ENCODE results near the gene SCAF4. TPM values are rescaled to one million over a fixed set of nuclear protein-coding genes. Genes with fewer than 3 reads are reported as not detected.

The SCAF4 gene
- total RNA-seq, 5 donors from 2014 or later (not counting 1 experiment from before 2014, with no cell fraction given) = 57.5 to 71.9 (median 62.4) TPM

- DNase-seq (peak in 8 of 35 experiments; percentile 4 to 37 (median 12)), ATAC-seq (replicated peaks in 1 of 4) (peak; percentile 53 to 63 (median 58))
- no peaks in the 10 kb centered on the region for H3K27me3 Mint-ChIP-seq
- H3K9me3 Mint-ChIP-seq = no peaks in the 10 kb centered on the region
- POLR2A ChIA-PET = no interaction called here
- peak overlapping the region; percentile 57 to 73 for H3K27ac Mint-ChIP-seq
- H3K36me3 Mint-ChIP-seq = peaks cover 49% of the 10 kb centered on the region
- CTCF ChIA-PET = no interaction called here
- 60% methylated on average over 2 of the region's 8 CpGs for WGBS (ENCODE audit: insufficient coverage)
- Histone ChIP-seq H3K4me3 (ENCODE audit: control insufficient read depth in 1 of 2, extremely low read depth in 1 of 2, low read length in 1 of 2) (no peak overlapping the region), H3K27ac (ENCODE audit: low read length) (peak overlapping the region; percentile 8), H3K27me3 (replicated peaks in 1 of 2; ENCODE audit: control insufficient read depth in 2 of 2, extremely low read depth in 1 of 2, insufficient read depth in 2 of 2, low read length in 1 of 2) (no peaks in the 10 kb centered on the region), H3K9me3 (no peaks in the 10 kb centered on the region), H3K4me1 (ENCODE audit: control insufficient read depth in 1 of 2, extremely low read depth in 1 of 2, insufficient read depth in 2 of 2, low read length in 2 of 2) (peaks cover 13 to 38% of the 10 kb centered on the region in 2 experiments), H3K36me3 (ENCODE audit: control insufficient read depth in 2 of 2, extremely low read depth in 1 of 2, insufficient read depth in 1 of 2, low read length in 1 of 2) (peaks cover 4 to 61% of the 10 kb centered on the region in 2 donors)
- H3K4me3 Mint-ChIP-seq = peak overlapping the region; percentile 8 to 56 (median 44)
- peaks cover 66 to 83% (median 79%) of the 10 kb centered on the region in 3 donors for H3K4me1 Mint-ChIP-seq
These were observed 66.5 kb downstream of the SCAF4 start for GRCh38 chr21:31665397-31665796.

GRCh38 chr21:31663584-31664249, 68.2 kb downstream of the SCAF4 start:
- H3K27ac ChIP-seq (ENCODE audit: low read length) = no peak overlapping the region
- H3K9me3 ChIP-seq = no peaks in the 10 kb centered on the region
- H3K4me1 Mint-ChIP-seq = peaks cover 73 to 89% (median 86%) of the 10 kb centered on the region in 3 donors
- peak overlapping the region; percentile 11 to 71 for H3K27ac Mint-ChIP-seq
- H3K4me1 ChIP-seq (ENCODE audit: control insufficient read depth in 1 of 2, extremely low read depth in 1 of 2, insufficient read depth in 2 of 2, low read length in 2 of 2) = peaks cover 15 to 42% of the 10 kb centered on the region in 2 experiments
- H3K4me3 ChIP-seq (ENCODE audit: control insufficient read depth in 1 of 2, extremely low read depth in 1 of 2, low read length in 1 of 2) = no peak overlapping the region
- whole genome bisulfite sequencing (ENCODE audit: insufficient coverage) = 100% methylated on average over 1 of the region's 7 CpGs
- H3K4me3 Mint-ChIP-seq = peak overlapping the region; percentile 2 to 56 (median 13)
- no peaks in the 10 kb centered on the region for H3K9me3 Mint-ChIP-seq
- DNase-seq (no peak), ATAC-seq (replicated peaks in 1 of 4) (no peak)
- H3K27me3 ChIP-seq (replicated peaks in 1 of 2; ENCODE audit: control insufficient read depth in 2 of 2, extremely low read depth in 1 of 2, insufficient read depth in 2 of 2, low read length in 1 of 2) = no peaks in the 10 kb centered on the region
- POLR2A ChIA-PET = no interaction called here
- peaks cover 39% of the 10 kb centered on the region for H3K36me3 Mint-ChIP-seq
- peaks cover 4 to 47% of the 10 kb centered on the region in 2 donors for H3K36me3 ChIP-seq (ENCODE audit: control insufficient read depth in 2 of 2, extremely low read depth in 1 of 2, insufficient read depth in 1 of 2, low read length in 1 of 2)
- no peaks in the 10 kb centered on the region for H3K27me3 Mint-ChIP-seq
- CTCF ChIA-PET = no interaction called here

GRCh38 chr21:31660591-31660990, 71.3 kb downstream of the SCAF4 start:
- H3K4me3 ChIP-seq (ENCODE audit: control insufficient read depth in 1 of 2, extremely low read depth in 1 of 2, low read length in 1 of 2) = peak overlapping the region; percentile 62 to 71
- peak overlapping the region; percentile 86 to 98 (median 95) for H3K4me3 Mint-ChIP-seq
- H3K27ac ChIP-seq (ENCODE audit: low read length) = no peak overlapping the region
- H3K36me3 Mint-ChIP-seq = peaks cover 16% of the 10 kb centered on the region
- no peaks in the 10 kb centered on the region for H3K27me3 ChIP-seq (replicated peaks in 1 of 2; ENCODE audit: control insufficient read depth in 2 of 2, extremely low read depth in 1 of 2, insufficient read depth in 2 of 2, low read length in 1 of 2)
- WGBS (ENCODE audit: insufficient coverage) = no CpG with 5 or more reads among the region's 8 CpGs
- ChIA-PET CTCF (no interaction called here), POLR2A (interaction anchor here (0.5 to 1.1 kb wide), 2 partner anchors 57 to 101 kb away, joined by 5 to 10 read pairs; no protein-coding TSS in a partner anchor)
- no peaks in the 10 kb centered on the region for H3K9me3 ChIP-seq
- DNase-seq (peak in 1 of 35 experiments; percentile 20), ATAC-seq (replicated peaks in 1 of 4) (no peak)
- H3K4me1 Mint-ChIP-seq = peaks cover 53 to 73% (median 71%) of the 10 kb centered on the region in 3 donors
- H3K4me1 ChIP-seq (ENCODE audit: control insufficient read depth in 1 of 2, extremely low read depth in 1 of 2, insufficient read depth in 2 of 2, low read length in 2 of 2) = peaks cover 15 to 42% of the 10 kb centered on the region in 2 experiments
- H3K27me3 Mint-ChIP-seq = no peaks in the 10 kb centered on the region
- peaks cover 4 to 22% of the 10 kb centered on the region in 2 donors for H3K36me3 ChIP-seq (ENCODE audit: control insufficient read depth in 2 of 2, extremely low read depth in 1 of 2, insufficient read depth in 1 of 2, low read length in 1 of 2)
- H3K27ac Mint-ChIP-seq = peak overlapping the region; percentile 89 to 90
- H3K9me3 Mint-ChIP-seq = no peaks in the 10 kb centered on the region

- H3K4me1 ChIP-seq (ENCODE audit: control insufficient read depth in 1 of 2, extremely low read depth in 1 of 2, insufficient read depth in 2 of 2, low read length in 2 of 2) = peaks cover 16 to 42% of the 10 kb centered on the region in 2 experiments
- Mint-ChIP-seq H3K9me3 (no peaks in the 10 kb centered on the region), H3K27ac (peak overlapping the region; percentile 89 to 90), H3K4me3 (peak overlapping the region; percentile 86 to 98 (median 95)), H3K36me3 (peaks cover 13% of the 10 kb centered on the region), H3K4me1 (peaks cover 53 to 73% (median 71%) of the 10 kb centered on the region in 3 donors), H3K27me3 (no peaks in the 10 kb centered on the region)
- H3K27me3 ChIP-seq (replicated peaks in 1 of 2; ENCODE audit: control insufficient read depth in 2 of 2, extremely low read depth in 1 of 2, insufficient read depth in 2 of 2, low read length in 1 of 2) = no peaks in the 10 kb centered on the region
- peak in 11 of 35 experiments; percentile 8 to 52 (median 22) for DNase-seq
- H3K36me3 ChIP-seq (ENCODE audit: control insufficient read depth in 2 of 2, extremely low read depth in 1 of 2, insufficient read depth in 1 of 2, low read length in 1 of 2) = peaks cover 4 to 20% of the 10 kb centered on the region in 2 donors
- peak overlapping the region; percentile 62 to 71 for H3K4me3 ChIP-seq (ENCODE audit: control insufficient read depth in 1 of 2, extremely low read depth in 1 of 2, low read length in 1 of 2)
- no peaks in the 10 kb centered on the region for H3K9me3 ChIP-seq
- POLR2A ChIA-PET = interaction anchor here (0.5 to 1.1 kb wide), 2 partner anchors 57 to 101 kb away, joined by 5 to 10 read pairs; no protein-coding TSS in a partner anchor
- peak overlapping the region; percentile 31 for H3K27ac ChIP-seq (ENCODE audit: low read length)
- peak; percentile 17 to 42 (median 28) for ATAC-seq (replicated peaks in 1 of 4)
- WGBS (ENCODE audit: insufficient coverage) = 0% methylated on average over 9 of the region's 12 CpGs
- CTCF ChIA-PET = interaction anchor here in 1 of 2 donors (0.6 kb wide), 1 partner anchor 480 kb away, joined by 3 read pairs; no protein-coding TSS in a partner anchor
These were observed 71.7 kb downstream of the SCAF4 start for GRCh38 chr21:31660259-31660565.

GRCh38 chr21:31659536-31660258, 72.2 kb downstream of the SCAF4 start, which contains the start of gene SOD1:
Gene SOD1, plus strand, starts transcription at chr21:31659693. Its CDS starts 77 bp downstream, at chr21:31659770.
- POLR2A ChIA-PET = interaction anchor here in 1 of 2 donors (0.5 kb wide), 1 partner anchor 100 kb away, joined by 10 read pairs; no protein-coding TSS in a partner anchor
- WGBS (ENCODE audit: insufficient coverage) = under 1% methylated on average over 87 of the region's 87 CpGs
- peak within 1 kb of the TSS; percentile 86 to 100 (median 99) for H3K4me3 Mint-ChIP-seq

GRCh38 chr21:31659286-31659535, 72.7 kb downstream of the SCAF4 start:
- H3K4me1 ChIP-seq (ENCODE audit: control insufficient read depth in 1 of 2, extremely low read depth in 1 of 2, insufficient read depth in 2 of 2, low read length in 2 of 2) = peaks cover 14 to 47% of the 10 kb centered on the region in 2 experiments
- Mint-ChIP-seq H3K4me3 (peak overlapping the region; percentile 86 to 100 (median 99)), H3K27me3 (no peaks in the 10 kb centered on the region), H3K27ac (peak overlapping the region; percentile 99 to 100), H3K36me3 (peaks cover 10% of the 10 kb centered on the region), H3K4me1 (peaks cover 52 to 72% (median 71%) of the 10 kb centered on the region in 3 donors), H3K9me3 (no peaks in the 10 kb centered on the region)
- no peak for DNase-seq
- H3K27me3 ChIP-seq (replicated peaks in 1 of 2; ENCODE audit: control insufficient read depth in 2 of 2, extremely low read depth in 1 of 2, insufficient read depth in 2 of 2, low read length in 1 of 2) = no peaks in the 10 kb centered on the region
- ATAC-seq (replicated peaks in 1 of 4) = peak; percentile 41 to 62 (median 42)
- peak overlapping the region; percentile 3 for H3K27ac ChIP-seq (ENCODE audit: low read length)
- CTCF ChIA-PET = no interaction called here
- POLR2A ChIA-PET = no interaction called here
- under 1% methylated on average over 18 of the region's 18 CpGs for WGBS (ENCODE audit: insufficient coverage)
- peak overlapping the region; percentile 51 to 62 for H3K4me3 ChIP-seq (ENCODE audit: control insufficient read depth in 1 of 2, extremely low read depth in 1 of 2, low read length in 1 of 2)
- no peaks in the 10 kb centered on the region for H3K9me3 ChIP-seq
- H3K36me3 ChIP-seq (ENCODE audit: control insufficient read depth in 2 of 2, extremely low read depth in 1 of 2, insufficient read depth in 1 of 2, low read length in 1 of 2) = peaks cover 4 to 14% of the 10 kb centered on the region in 2 donors

More at GRCh38 chr21:31659536-31660258, 72.2 kb downstream of the SCAF4 start, which contains the start of gene SOD1:
- Mint-ChIP-seq H3K4me1 (peaks cover 56 to 75% (median 73%) of the 10 kb centered on the region in 3 donors), H3K27ac (peak within 1 kb of the TSS; percentile 99 to 100), H3K27me3 (no peaks in the 10 kb centered on the region), H3K9me3 (no peaks in the 10 kb centered on the region), H3K36me3 (peaks cover 13% of the 10 kb centered on the region)
- H3K36me3 ChIP-seq (ENCODE audit: control insufficient read depth in 2 of 2, extremely low read depth in 1 of 2, insufficient read depth in 1 of 2, low read length in 1 of 2) = peaks cover 4 to 17% of the 10 kb centered on the region in 2 donors
- H3K27ac ChIP-seq (ENCODE audit: low read length) = peak within 1 kb of the TSS; percentile 72
- ATAC-seq (replicated peaks in 1 of 4) (peak; percentile 93 to 95 (median 94)), DNase-seq (peak; percentile 92 to 98 (median 95))
- no peaks in the 10 kb centered on the region for H3K9me3 ChIP-seq
- peak within 1 kb of the TSS; percentile 62 to 73 for H3K4me3 ChIP-seq (ENCODE audit: control insufficient read depth in 1 of 2, extremely low read depth in 1 of 2, low read length in 1 of 2)
- CTCF ChIA-PET = interaction anchor here in 1 of 2 donors (0.6 kb wide), 1 partner anchor 479 kb away, joined by 3 read pairs; no protein-coding TSS in a partner anchor
- no peaks in the 10 kb centered on the region for H3K27me3 ChIP-seq (replicated peaks in 1 of 2; ENCODE audit: control insufficient read depth in 2 of 2, extremely low read depth in 1 of 2, insufficient read depth in 2 of 2, low read length in 1 of 2)
- H3K4me1 ChIP-seq (ENCODE audit: control insufficient read depth in 1 of 2, extremely low read depth in 1 of 2, insufficient read depth in 2 of 2, low read length in 2 of 2) = peaks cover 14 to 43% of the 10 kb centered on the region in 2 experiments
